ENCODE data around the gene ADGRG2.

ADGRG2 gene

DNA sequence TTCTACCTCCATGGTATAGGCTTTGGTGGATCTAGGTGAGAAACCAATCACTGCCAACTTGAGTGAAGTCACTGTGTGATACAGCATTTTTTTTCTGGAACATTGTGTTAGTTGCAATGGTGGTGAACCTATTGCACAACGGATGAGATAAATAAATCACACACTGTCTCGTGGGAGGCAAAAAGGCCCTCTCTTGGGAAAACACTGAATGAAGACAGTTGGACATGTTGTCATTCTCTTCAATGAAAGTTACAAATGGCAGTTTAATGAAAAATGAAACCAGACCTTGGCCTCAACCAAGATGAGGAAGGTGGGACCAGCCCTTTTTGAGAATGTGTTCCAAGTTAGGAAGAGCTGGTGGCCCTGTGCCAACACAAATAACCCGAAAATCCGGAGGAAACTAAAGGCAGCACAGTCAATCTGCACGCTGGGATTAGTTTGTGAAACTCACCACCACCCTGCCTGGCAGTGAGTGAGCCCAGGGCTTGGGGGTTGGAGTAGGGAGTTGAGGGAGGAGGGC, 5.4 kb upstream of the ADGRG2 start:
- Histone ChIP-seq H3K4me3 (ENCODE audit: low read depth in 1 of 5, low read length in 5 of 5) (no peak overlapping the region), H3K9me3 (ENCODE audit: control insufficient read depth in 5 of 5, low read length in 5 of 5) (no peaks in the 10 kb centered on the region), H3K36me3 (ENCODE audit: control insufficient read depth in 5 of 5, insufficient read depth in 5 of 5, low read length in 5 of 5) (no peaks in the 10 kb centered on the region), H3K4me1 (ENCODE audit: control insufficient read depth in 5 of 5, insufficient read depth in 5 of 5, low read length in 5 of 5) (peaks cover 0 to 9% (median 3%) of the 10 kb centered on the region in 5 donors), H3K9ac (ENCODE audit: low read length in 5 of 5) (no peak overlapping the region), H3K27me3 (ENCODE audit: control insufficient read depth in 5 of 5, insufficient read depth in 4 of 5, low read length in 5 of 5) (peaks cover 0 to 16% (median 5%) of the 10 kb centered on the region in 5 donors), H3K27ac (ENCODE audit: low read depth, low read length) (no peak overlapping the region)

DNA sequence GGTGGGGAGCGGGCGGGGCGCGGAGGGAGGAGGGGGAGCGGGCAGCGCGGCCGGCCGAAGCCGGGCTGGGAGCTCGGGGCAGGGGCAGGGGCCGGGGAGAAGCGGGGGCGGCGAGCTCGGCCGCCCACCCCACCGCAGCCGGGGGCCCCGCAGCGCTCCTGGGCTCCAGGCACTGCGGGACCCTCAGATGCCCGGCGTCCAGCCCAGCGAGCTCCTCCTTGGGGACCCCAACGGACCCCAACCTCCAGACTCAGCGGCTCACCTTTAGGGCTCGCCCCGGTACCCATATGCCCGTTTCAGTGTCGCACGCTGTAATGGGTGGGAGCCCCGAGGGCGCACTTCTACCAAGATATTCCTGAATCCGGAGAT, 357 bp upstream of the ADGRG2 start:
- no peaks in the 10 kb centered on the region for H3K9me3 ChIP-seq (ENCODE audit: control insufficient read depth in 5 of 5, low read length in 5 of 5)
- H3K27ac ChIP-seq (ENCODE audit: low read depth, low read length) = no peak overlapping the region
- peak overlapping the region in 1 of 5 donors; percentile 11 for H3K4me3 ChIP-seq (ENCODE audit: low read depth in 1 of 5, low read length in 5 of 5)
- no peaks in the 10 kb centered on the region for H3K36me3 ChIP-seq (ENCODE audit: control insufficient read depth in 5 of 5, insufficient read depth in 5 of 5, low read length in 5 of 5)
- peaks cover 0 to 26% (median 7%) of the 10 kb centered on the region in 5 donors for H3K27me3 ChIP-seq (ENCODE audit: control insufficient read depth in 5 of 5, insufficient read depth in 4 of 5, low read length in 5 of 5)
- peaks cover 0 to 8% (median 5%) of the 10 kb centered on the region in 5 donors for H3K4me1 ChIP-seq (ENCODE audit: control insufficient read depth in 5 of 5, insufficient read depth in 5 of 5, low read length in 5 of 5)
- no peak overlapping the region for H3K9ac ChIP-seq (ENCODE audit: low read length in 5 of 5)

DNA sequence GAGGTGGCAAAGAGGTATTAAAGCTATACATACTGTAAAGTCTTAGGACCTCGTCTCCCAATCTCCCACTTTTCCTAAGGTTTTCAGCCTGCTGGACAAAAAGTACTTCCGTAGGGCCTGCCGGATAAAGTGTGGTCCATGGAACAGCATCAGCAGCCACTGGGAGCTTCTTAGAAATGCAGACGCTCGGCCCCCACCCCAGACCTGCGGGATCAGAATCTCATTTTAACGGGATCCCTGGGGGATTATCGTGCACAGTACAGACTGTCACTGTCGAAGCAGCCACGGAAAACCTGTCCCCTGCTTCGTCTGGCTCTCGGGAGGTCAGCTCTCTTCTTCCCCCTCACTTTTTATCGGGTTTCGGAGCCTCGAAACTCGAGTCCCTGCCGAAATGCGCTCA, 802 bp downstream of the ADGRG2 start:
- H3K4me3 ChIP-seq (ENCODE audit: low read depth in 1 of 5, low read length in 5 of 5) = peak overlapping the region in 4 of 5 donors; percentile 36 to 62 (median 56)
- peaks cover 0 to 8% (median 3%) of the 10 kb centered on the region in 5 donors for H3K4me1 ChIP-seq (ENCODE audit: control insufficient read depth in 5 of 5, insufficient read depth in 5 of 5, low read length in 5 of 5)
- no peaks in the 10 kb centered on the region for H3K9me3 ChIP-seq (ENCODE audit: control insufficient read depth in 5 of 5, low read length in 5 of 5)
- H3K9ac ChIP-seq (ENCODE audit: low read length in 5 of 5) = no peak overlapping the region
- no peak overlapping the region for H3K27ac ChIP-seq (ENCODE audit: low read depth, low read length)
- no peaks in the 10 kb centered on the region for H3K36me3 ChIP-seq (ENCODE audit: control insufficient read depth in 5 of 5, insufficient read depth in 5 of 5, low read length in 5 of 5)
- peaks cover 0 to 26% (median 7%) of the 10 kb centered on the region in 5 donors for H3K27me3 ChIP-seq (ENCODE audit: control insufficient read depth in 5 of 5, insufficient read depth in 4 of 5, low read length in 5 of 5)

DNA sequence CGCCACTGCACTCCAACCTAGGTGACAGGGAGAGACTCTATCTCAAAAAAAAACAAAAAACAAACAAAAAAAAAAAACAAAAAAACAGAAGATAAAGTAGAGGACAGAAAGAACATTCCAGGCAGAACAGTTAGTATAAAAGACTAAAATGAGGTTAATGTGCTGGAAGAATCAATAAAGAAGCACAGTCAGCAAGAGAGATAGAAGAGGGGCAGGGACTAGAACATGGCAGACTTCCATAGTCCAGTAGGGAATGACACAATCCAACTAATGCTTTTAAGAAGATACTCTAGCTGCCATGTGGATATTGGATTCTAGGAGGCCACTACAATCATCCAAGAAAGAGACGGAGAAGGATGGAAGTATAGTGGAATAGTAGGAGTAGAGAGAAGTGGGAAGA, 11.6 kb downstream of the ADGRG2 start:
- H3K27ac ChIP-seq (ENCODE audit: low read depth, low read length) = no peak overlapping the region
- H3K4me1 ChIP-seq (ENCODE audit: control insufficient read depth in 5 of 5, insufficient read depth in 5 of 5, low read length in 5 of 5) = no peaks in the 10 kb centered on the region
- no peak overlapping the region for H3K4me3 ChIP-seq (ENCODE audit: low read depth in 1 of 5, low read length in 5 of 5)
- H3K27me3 ChIP-seq (ENCODE audit: control insufficient read depth in 5 of 5, insufficient read depth in 4 of 5, low read length in 5 of 5) = peaks cover 0 to 10% (median 4%) of the 10 kb centered on the region in 5 donors
- H3K9me3 ChIP-seq (ENCODE audit: control insufficient read depth in 5 of 5, low read length in 5 of 5) = no peaks in the 10 kb centered on the region
- H3K9ac ChIP-seq (ENCODE audit: low read length in 5 of 5) = no peak overlapping the region
- H3K36me3 ChIP-seq (ENCODE audit: control insufficient read depth in 5 of 5, insufficient read depth in 5 of 5, low read length in 5 of 5) = no peaks in the 10 kb centered on the region

DNA sequence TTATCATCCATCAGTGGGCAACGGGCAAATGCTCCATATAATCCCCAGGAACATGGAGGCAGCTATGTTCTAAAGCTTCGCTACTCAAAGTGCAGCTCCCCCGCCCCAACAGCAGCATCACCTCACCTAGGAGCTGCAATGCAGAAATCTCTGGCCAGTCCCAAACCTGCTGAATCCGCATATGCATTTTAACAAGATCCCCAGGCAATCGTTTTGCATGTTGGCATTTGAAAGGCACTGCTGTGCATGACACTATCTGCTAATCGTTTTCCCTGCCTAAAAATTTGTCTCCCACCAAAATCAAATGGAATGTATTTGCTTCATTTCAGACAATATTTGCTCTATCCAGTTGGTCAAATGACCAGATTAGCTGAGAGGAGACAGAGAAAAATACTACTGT, 15.2 kb downstream of the ADGRG2 start:
- peaks cover 0 to 10% (median 3%) of the 10 kb centered on the region in 5 donors for H3K27me3 ChIP-seq (ENCODE audit: control insufficient read depth in 5 of 5, insufficient read depth in 4 of 5, low read length in 5 of 5)
- no peaks in the 10 kb centered on the region for H3K4me1 ChIP-seq (ENCODE audit: control insufficient read depth in 5 of 5, insufficient read depth in 5 of 5, low read length in 5 of 5)
- H3K9ac ChIP-seq (ENCODE audit: low read length in 5 of 5) = no peak overlapping the region
- H3K4me3 ChIP-seq (ENCODE audit: low read depth in 1 of 5, low read length in 5 of 5) = no peak overlapping the region
- H3K9me3 ChIP-seq (ENCODE audit: control insufficient read depth in 5 of 5, low read length in 5 of 5) = no peaks in the 10 kb centered on the region
- H3K36me3 ChIP-seq (ENCODE audit: control insufficient read depth in 5 of 5, insufficient read depth in 5 of 5, low read length in 5 of 5) = no peaks in the 10 kb centered on the region
- no peak overlapping the region for H3K27ac ChIP-seq (ENCODE audit: low read depth, low read length)

DNA sequence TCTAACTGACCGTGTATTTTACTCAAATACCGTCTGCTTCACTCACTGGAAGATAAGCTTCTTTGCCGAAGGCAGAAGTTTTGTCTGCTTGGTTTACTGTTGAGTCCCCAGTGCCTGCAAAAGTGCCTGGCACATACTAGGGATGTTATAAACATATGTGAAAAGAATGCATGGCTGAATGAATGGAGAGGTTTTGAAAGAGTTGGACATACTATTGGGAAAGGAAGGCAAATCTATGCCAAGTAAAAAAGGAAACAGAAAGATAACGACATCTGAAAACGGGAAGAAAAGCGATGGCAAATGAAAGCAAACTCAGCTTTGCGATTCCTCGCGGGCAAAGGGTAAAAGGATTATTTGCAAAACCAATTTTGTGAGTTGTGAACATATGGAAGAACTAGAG, 21.7 kb downstream of the ADGRG2 start:
- H3K9ac ChIP-seq (ENCODE audit: low read length in 5 of 5) = no peak overlapping the region
- H3K27ac ChIP-seq (ENCODE audit: low read depth, low read length) = no peak overlapping the region
- H3K9me3 ChIP-seq (ENCODE audit: control insufficient read depth in 5 of 5, low read length in 5 of 5) = peaks cover 0 to 2% (median 0%) of the 10 kb centered on the region in 5 donors
- H3K36me3 ChIP-seq (ENCODE audit: control insufficient read depth in 5 of 5, insufficient read depth in 5 of 5, low read length in 5 of 5) = no peaks in the 10 kb centered on the region
- H3K4me1 ChIP-seq (ENCODE audit: control insufficient read depth in 5 of 5, insufficient read depth in 5 of 5, low read length in 5 of 5) = no peaks in the 10 kb centered on the region
- H3K4me3 ChIP-seq (ENCODE audit: low read depth in 1 of 5, low read length in 5 of 5) = no peak overlapping the region
- no peaks in the 10 kb centered on the region for H3K27me3 ChIP-seq (ENCODE audit: control insufficient read depth in 5 of 5, insufficient read depth in 4 of 5, low read length in 5 of 5)

DNA sequence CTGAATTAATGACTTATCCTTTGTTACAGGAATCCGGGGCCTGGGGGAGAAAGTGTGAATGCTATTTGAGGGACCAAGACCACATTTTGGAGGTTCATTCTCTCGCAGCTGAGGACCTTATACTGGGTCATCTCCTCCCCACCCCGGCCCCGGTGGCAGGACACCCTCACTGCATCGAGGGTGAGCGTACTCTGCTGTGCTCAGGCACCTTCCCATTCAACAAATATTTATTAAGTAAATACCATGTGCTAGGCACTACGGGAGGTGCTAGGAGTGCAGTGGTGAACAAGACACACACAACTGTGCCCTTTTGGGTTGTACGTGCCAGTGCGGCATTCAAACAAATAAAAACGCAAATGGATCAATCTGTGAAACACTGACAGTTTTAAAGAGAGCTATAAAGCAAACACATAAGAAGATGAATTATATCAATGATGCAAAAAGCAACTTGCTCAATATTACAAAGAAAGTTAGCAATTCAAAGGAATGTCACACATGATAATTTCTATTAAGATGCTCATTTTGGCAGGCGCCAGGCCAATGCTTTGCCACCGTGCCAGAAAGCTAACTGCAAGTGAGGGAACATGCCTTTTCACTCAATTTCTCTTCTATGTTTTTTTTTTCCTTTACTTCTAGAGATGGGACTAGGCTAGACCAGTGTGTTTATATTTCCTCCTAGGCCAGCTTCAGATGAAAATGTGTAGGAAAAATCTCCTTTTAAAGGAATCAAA, 24.6 kb downstream of the ADGRG2 start:
- Histone ChIP-seq H3K27me3 (ENCODE audit: control insufficient read depth in 5 of 5, insufficient read depth in 4 of 5, low read length in 5 of 5) (peaks cover 0 to 4% (median 0%) of the 10 kb centered on the region in 5 donors), H3K9me3 (ENCODE audit: control insufficient read depth in 5 of 5, low read length in 5 of 5) (peaks cover 0 to 2% (median 0%) of the 10 kb centered on the region in 5 donors), H3K9ac (ENCODE audit: low read length in 5 of 5) (no peak overlapping the region), H3K4me3 (ENCODE audit: low read depth in 1 of 5, low read length in 5 of 5) (no peak overlapping the region), H3K36me3 (ENCODE audit: control insufficient read depth in 5 of 5, insufficient read depth in 5 of 5, low read length in 5 of 5) (no peaks in the 10 kb centered on the region), H3K4me1 (ENCODE audit: control insufficient read depth in 5 of 5, insufficient read depth in 5 of 5, low read length in 5 of 5) (no peaks in the 10 kb centered on the region), H3K27ac (ENCODE audit: low read depth, low read length) (no peak overlapping the region)

DNA sequence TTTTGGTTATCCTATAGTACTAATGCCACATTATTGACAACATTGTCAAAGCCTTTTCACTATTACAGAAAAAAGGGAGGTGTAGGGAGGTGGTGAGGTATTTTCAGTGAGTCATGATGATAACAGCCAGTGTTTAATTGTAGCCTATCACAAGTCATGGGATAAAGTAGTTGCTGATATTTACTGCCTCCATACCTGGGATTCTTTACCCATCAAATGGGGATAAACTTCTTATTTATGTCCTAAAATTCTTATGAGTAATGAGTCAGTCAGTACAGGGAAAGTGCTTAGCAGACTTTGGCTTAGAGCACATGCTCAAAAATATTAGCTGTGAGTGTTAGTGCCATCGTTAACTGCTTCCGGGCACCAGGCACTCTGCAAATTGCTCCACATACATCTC, 25.7 kb downstream of the ADGRG2 start:
- Histone ChIP-seq H3K27ac (ENCODE audit: low read depth, low read length) (no peak overlapping the region), H3K27me3 (ENCODE audit: control insufficient read depth in 5 of 5, insufficient read depth in 4 of 5, low read length in 5 of 5) (peaks cover 0 to 4% (median 0%) of the 10 kb centered on the region in 5 donors), H3K4me3 (ENCODE audit: low read depth in 1 of 5, low read length in 5 of 5) (no peak overlapping the region), H3K36me3 (ENCODE audit: control insufficient read depth in 5 of 5, insufficient read depth in 5 of 5, low read length in 5 of 5) (no peaks in the 10 kb centered on the region), H3K9me3 (ENCODE audit: control insufficient read depth in 5 of 5, low read length in 5 of 5) (peaks cover 0 to 4% (median 0%) of the 10 kb centered on the region in 5 donors), H3K9ac (ENCODE audit: low read length in 5 of 5) (no peak overlapping the region), H3K4me1 (ENCODE audit: control insufficient read depth in 5 of 5, insufficient read depth in 5 of 5, low read length in 5 of 5) (no peaks in the 10 kb centered on the region)

DNA sequence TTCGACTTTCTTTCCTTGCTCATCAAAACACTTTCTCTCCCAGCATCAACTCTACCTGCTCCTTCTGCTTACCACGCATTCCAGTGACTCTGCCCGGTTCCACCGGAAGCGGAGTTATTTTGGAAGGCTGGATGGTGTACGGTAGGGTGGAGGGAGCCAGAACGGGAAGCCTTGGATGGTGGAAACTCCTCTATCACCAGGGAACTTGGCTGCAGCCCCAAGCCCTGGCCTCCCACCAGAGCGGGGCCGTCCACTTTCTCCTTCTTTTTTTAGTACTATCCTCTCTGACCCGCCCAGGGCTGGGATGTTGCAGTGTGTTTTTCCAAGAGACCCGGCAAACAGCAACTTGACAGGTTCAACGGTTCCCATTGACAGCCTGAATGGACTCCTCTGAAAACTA, 27.6 kb downstream of the ADGRG2 start:
- Histone ChIP-seq H3K36me3 (ENCODE audit: control insufficient read depth in 5 of 5, insufficient read depth in 5 of 5, low read length in 5 of 5) (no peaks in the 10 kb centered on the region), H3K9me3 (ENCODE audit: control insufficient read depth in 5 of 5, low read length in 5 of 5) (peaks cover 4 to 12% (median 5%) of the 10 kb centered on the region in 5 donors), H3K27ac (ENCODE audit: low read depth, low read length) (no peak overlapping the region), H3K9ac (ENCODE audit: low read length in 5 of 5) (no peak overlapping the region), H3K27me3 (ENCODE audit: control insufficient read depth in 5 of 5, insufficient read depth in 4 of 5, low read length in 5 of 5) (peaks cover 0 to 4% (median 0%) of the 10 kb centered on the region in 5 donors), H3K4me1 (ENCODE audit: control insufficient read depth in 5 of 5, insufficient read depth in 5 of 5, low read length in 5 of 5) (no peaks in the 10 kb centered on the region), H3K4me3 (ENCODE audit: low read depth in 1 of 5, low read length in 5 of 5) (no peak overlapping the region)

DNA sequence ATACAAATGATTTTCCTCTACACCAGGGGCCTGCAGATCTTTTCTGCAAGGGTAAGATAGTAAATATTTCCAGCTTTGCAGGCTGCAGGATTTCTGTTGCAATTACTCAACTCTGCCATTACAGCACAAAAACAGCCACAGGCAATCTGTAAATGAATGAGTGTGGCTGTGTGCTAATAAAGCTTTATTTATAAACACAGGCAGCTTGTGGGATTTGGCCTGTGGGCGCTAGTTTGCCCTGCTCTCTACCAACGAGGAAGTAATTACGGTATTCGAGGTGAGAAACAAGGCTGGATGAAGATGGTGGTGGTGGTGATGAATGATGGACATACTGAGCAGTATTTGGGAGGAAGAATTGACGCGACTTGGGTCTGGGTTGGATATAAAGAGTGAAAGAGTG, 30.7 kb downstream of the ADGRG2 start:
- Histone ChIP-seq H3K36me3 (ENCODE audit: control insufficient read depth in 5 of 5, insufficient read depth in 5 of 5, low read length in 5 of 5) (no peaks in the 10 kb centered on the region), H3K27me3 (ENCODE audit: control insufficient read depth in 5 of 5, insufficient read depth in 4 of 5, low read length in 5 of 5) (peaks cover 0 to 4% (median 0%) of the 10 kb centered on the region in 5 donors), H3K4me1 (ENCODE audit: control insufficient read depth in 5 of 5, insufficient read depth in 5 of 5, low read length in 5 of 5) (no peaks in the 10 kb centered on the region), H3K4me3 (ENCODE audit: low read depth in 1 of 5, low read length in 5 of 5) (no peak overlapping the region), H3K9me3 (ENCODE audit: control insufficient read depth in 5 of 5, low read length in 5 of 5) (peaks cover 6 to 19% (median 13%) of the 10 kb centered on the region in 5 donors), H3K27ac (ENCODE audit: low read depth, low read length) (no peak overlapping the region), H3K9ac (ENCODE audit: low read length in 5 of 5) (no peak overlapping the region)

All from subcutaneous abdominal adipose tissue (tissue), 5 donors.